Fibroblast of skin of left quadriceps (primary cell): ENCODE measurements around the gene JUND.

ENCODE experiments used
- DNase-seq, 2 experiments: peaks; one replicate each; pipeline ENCODE4 v3.0.0-alpha.2; 2013; ENCODE audit warnings: low read depth in 2 of 2

The JUND gene

DNA sequence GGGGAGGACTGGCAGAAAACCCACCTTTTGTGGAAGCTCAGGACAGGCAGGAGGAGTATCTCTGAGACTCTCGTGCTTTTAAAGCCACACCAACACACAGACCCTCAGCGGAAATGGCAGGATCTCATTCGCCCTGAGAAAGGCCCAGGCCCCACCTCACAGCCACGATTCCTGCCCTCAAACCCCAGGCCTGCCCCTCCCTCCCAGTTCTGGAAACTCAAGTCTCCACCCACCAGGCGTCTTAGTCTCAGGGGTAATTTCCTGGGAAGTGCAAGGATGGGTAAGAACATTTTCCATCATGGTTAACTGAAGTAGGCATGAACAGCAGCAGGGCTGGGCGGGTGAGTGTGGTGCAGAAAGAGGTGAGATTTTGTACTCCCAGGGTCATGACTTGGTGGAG is 47.2 kb downstream of the JUND start:
- DNase-seq = no peak

DNA sequence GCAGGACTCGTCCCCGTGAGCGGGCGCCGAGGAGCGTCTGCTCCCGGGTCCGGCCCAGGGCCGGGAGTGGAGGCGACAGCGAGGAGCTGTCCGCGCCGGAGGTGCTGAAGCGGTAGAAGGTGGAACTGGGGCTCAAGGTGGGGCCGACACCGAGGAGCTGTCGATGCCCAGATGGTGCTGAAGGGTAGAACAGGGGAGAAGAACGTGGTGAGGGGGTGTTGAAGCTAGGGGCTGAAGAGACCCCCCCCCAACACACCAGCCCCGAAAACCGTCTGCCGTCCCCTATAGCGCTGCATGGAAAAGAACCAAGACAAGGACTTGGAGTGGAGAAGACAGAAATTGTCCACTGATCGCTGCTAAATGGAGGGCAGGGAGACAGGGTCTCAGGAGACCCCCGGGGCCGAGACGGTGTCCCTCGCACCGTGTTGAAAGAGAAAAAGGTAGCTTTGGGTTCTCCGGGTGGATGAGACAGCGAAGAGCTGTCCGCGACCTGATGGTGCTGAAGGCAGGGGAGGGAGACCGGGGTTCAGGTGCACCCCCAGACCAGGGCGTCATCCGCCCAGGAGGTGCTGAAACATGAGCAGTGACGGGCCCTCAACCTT is 48.1 kb downstream of the JUND start:
- DNase-seq = peak in 1 of 2 experiments; percentile 7

DNA sequence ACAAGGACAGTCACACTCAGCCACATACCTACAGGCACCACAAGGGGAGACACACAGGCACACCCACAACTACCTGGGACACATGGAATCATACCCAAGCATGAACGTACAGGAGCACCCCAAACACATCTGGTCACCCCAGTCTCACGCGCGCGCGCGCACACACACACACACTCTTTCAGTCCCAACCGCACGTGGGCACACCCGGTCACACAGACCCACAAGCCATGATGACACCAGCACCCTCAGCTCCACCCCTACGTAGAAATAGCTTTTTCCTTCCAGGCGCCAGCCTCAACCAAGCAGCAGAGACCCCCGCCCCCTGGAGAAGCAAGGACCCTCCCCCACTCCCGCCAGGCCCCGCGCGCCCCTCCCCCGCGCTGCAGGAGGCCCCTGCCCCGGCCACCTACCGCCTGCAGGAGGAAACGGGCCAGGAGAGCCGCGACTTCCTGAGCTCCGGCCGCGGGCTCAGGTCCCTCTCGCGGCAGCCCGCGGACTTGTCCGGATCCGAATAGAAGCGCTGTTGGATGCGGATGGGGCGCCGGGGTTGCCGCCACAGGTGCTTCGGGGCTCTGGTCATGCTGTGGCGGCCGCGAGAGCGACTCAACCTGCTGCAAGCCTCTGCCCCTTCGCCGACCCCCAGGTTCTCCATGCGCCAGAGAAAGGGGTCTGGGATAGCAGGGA is 48.7 kb downstream of the JUND start:
- DNase-seq = no peak

DNA sequence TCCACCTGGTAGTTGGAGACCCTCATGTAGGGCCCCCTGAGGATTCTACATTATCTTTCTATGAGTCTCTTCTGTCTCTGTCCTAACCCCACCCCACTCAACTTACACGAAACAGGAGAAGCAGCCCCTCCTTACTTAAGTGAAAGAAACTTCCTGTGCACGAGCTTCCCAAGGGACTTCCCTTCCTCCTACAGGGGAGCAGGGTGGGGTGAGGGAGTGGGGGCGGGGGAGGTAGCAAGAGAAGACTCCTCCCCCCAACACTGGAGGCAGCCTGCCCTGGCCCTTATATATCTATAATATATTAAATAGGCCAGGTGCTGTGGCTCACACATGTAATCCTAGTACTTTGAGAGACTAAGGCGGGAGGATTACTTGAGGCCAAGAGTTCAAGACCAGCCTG is 49.6 kb downstream of the JUND start:
- DNase-seq = no peak

DNA sequence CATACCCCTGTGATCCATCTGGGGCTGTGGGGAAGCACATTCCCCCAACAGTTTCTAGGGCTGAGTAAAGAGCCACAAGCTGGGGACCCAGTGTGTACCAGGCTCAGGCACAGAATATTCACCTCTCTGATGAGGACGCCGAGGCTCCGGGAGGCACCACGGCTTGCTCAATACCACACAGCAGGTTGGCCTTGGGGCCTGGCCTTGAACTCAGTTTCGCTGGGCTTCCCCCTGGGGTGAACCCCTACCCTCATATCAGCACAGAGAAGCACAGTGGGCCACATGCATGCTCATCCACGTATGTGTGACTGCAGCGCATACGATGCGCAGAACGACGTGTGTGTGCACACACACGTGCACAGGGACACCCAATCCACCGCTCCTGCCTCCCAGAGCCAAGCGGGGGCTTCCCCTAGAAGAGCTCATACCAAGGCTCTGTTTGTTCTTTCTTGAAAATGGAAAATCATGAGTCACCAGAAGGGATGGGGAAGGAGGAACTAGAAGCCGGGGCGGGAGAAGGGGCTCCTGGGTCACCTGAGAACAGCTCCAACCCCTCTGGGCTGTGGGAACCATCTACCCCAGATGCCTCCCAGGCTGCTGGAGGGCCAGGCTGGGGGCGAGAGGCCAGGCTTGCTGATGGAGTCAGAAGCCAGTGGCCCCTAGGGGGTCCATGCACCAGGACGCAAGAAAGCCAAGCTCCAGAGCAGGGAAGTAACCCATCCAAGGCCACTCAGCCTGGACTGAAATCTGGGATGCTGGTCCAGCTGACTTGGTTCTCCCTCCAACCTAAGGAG is 50.3 kb downstream of the JUND start:
- no peak for DNase-seq

DNA sequence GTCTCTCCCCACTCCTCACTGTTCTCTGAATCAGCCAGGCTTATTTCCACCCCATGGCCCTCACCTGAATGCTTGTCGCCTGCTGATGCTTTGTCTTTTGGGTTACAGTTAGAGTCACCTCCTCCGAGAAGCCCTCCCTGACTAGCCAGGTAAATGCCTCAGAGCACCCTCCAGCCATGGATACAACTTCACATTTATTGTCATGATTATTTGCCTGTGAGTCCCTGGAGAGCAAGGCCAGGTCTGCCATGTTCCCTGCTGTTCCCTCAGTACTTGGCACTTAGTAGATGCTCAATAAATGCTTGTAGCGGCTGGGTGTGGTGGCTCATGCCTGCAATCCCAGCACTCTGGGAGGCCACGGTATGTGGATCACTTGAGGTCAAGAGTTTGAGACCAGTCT is 51.5 kb downstream of the JUND start:
- no peak for DNase-seq
